ENCODE data around the gene TLE6. TPM values are rescaled to one million over a fixed set of nuclear protein-coding genes. Genes with fewer than 3 reads are reported as not detected.
"Not testable (repeated sequence)": the region's sequence is repeated elsewhere in the genome, so short reads cannot be mapped to it uniquely, and the experiment has no call there.

Gene TLE6
- total RNA-seq, 1 experiment from 2014 or later = 1.1 TPM

- DNase-seq = no peak
- ChIA-PET POLR2A (ENCODE audit: unreplicated experiment) (no interaction called here), CTCF (no interaction called here)
- TF ChIP-seq EZH2 (IDR thresholded peaks at IDR 0.05; ENCODE audit: low read depth) = no peak
- no peak for TF ChIP-seq CTCF (conservative IDR thresholded peaks at IDR 0.05)
- no peak overlapping the region for H3K27ac ChIP-seq
- no peak overlapping the region for H2AFZ ChIP-seq
- H3K9me3 ChIP-seq (ENCODE audit: insufficient read depth, low read depth) = no peaks in the 10 kb centered on the region
- BruUV-seq (replicated peaks) = no TSS peak
- H3K4me1 ChIP-seq (replicated peaks; ENCODE audit: insufficient read depth) = no peaks in the 10 kb centered on the region
- H3K36me3 ChIP-seq (ENCODE audit: low read depth) = no peaks in the 10 kb centered on the region
- H3K9me2 ChIP-seq (ENCODE audit: insufficient read depth) = no peaks in the 10 kb centered on the region
- H4K20me1 ChIP-seq (ENCODE audit: insufficient read depth) = no peaks in the 10 kb centered on the region
- no peaks in the 10 kb centered on the region for H3K27me3 ChIP-seq (ENCODE audit: insufficient read depth, low read depth)
- H3F3A ChIP-seq (ENCODE audit: insufficient read depth, low read depth) = peaks cover 4% of the 10 kb centered on the region; the same call in 1 of the 2 replicates
- no peaks in the 10 kb centered on the region for H3K79me2 ChIP-seq (ENCODE audit: low read depth)
- no peak overlapping the region for H3K4me2 ChIP-seq
- intact Hi-C loops (cut with micrococcal nuclease; ENCODE audit: unreplicated experiment) = no loop called here
- H3K4me3 ChIP-seq = no peak overlapping the region
Measured at GRCh38 chr19:2987797-2988196, 10.4 kb downstream of the TLE6 start.

GRCh38 chr19:2988568-2988967, 11.2 kb downstream of the TLE6 start:
- intact Hi-C loops (cut with micrococcal nuclease; ENCODE audit: unreplicated experiment) = no loop called here
- POLR2A ChIA-PET (ENCODE audit: unreplicated experiment) = no interaction called here
- H3K9me3 ChIP-seq (ENCODE audit: insufficient read depth, low read depth) = no peaks in the 10 kb centered on the region
- H2AFZ ChIP-seq = no peak overlapping the region
- H3K27ac ChIP-seq = no peak overlapping the region
- no peaks in the 10 kb centered on the region for H3K79me2 ChIP-seq (ENCODE audit: low read depth)
- no peaks in the 10 kb centered on the region for H3K36me3 ChIP-seq (ENCODE audit: low read depth)
- H4K20me1 ChIP-seq (ENCODE audit: insufficient read depth) = no peaks in the 10 kb centered on the region
- no TSS peak for BruUV-seq (replicated peaks)
- no peak overlapping the region for H3K4me3 ChIP-seq
- DNase-seq = no peak
- no peak for TF ChIP-seq CTCF (conservative IDR thresholded peaks at IDR 0.05)
- no peak for TF ChIP-seq EZH2 (IDR thresholded peaks at IDR 0.05; ENCODE audit: low read depth)
- no peaks in the 10 kb centered on the region for H3K27me3 ChIP-seq (ENCODE audit: insufficient read depth, low read depth)
- H3K4me1 ChIP-seq (replicated peaks; ENCODE audit: insufficient read depth) = no peaks in the 10 kb centered on the region
- CTCF ChIA-PET = no interaction called here
- no peak overlapping the region for H3K4me2 ChIP-seq
- no peaks in the 10 kb centered on the region for H3K9me2 ChIP-seq (ENCODE audit: insufficient read depth)
- no peaks in the 10 kb centered on the region for H3F3A ChIP-seq (ENCODE audit: insufficient read depth, low read depth)

- Histone ChIP-seq H3K36me3 (ENCODE audit: low read depth) (no peaks in the 10 kb centered on the region), H3K4me3 (no peak overlapping the region), H3K4me1 (replicated peaks; ENCODE audit: insufficient read depth) (no peaks in the 10 kb centered on the region), H4K20me1 (ENCODE audit: insufficient read depth) (no peaks in the 10 kb centered on the region), H3K79me2 (ENCODE audit: low read depth) (no peaks in the 10 kb centered on the region), H3K27ac (no peak overlapping the region), H3K4me2 (no peak overlapping the region), H3K27me3 (ENCODE audit: insufficient read depth, low read depth) (no peaks in the 10 kb centered on the region), H2AFZ (no peak overlapping the region), H3K9me3 (ENCODE audit: insufficient read depth, low read depth) (no peaks in the 10 kb centered on the region), H3F3A (ENCODE audit: insufficient read depth, low read depth) (no peaks in the 10 kb centered on the region), H3K9me2 (ENCODE audit: insufficient read depth) (no peaks in the 10 kb centered on the region)
- no peak for DNase-seq
- no TSS peak for BruUV-seq (replicated peaks)
- no peak for TF ChIP-seq EZH2 (IDR thresholded peaks at IDR 0.05; ENCODE audit: low read depth)
- TF ChIP-seq CTCF (conservative IDR thresholded peaks at IDR 0.05) = no peak
- CTCF ChIA-PET = no interaction called here
- POLR2A ChIA-PET (ENCODE audit: unreplicated experiment) = no interaction called here
- intact Hi-C loops (cut with micrococcal nuclease; ENCODE audit: unreplicated experiment) = no loop called here
Measured at GRCh38 chr19:2989236-2989946, 12.0 kb downstream of the TLE6 start.

- H3K27ac ChIP-seq; H2AFZ ChIP-seq; CTCF ChIA-PET; H3K9me2 ChIP-seq (ENCODE audit: insufficient read depth); H3K4me2 ChIP-seq; H4K20me1 ChIP-seq (ENCODE audit: insufficient read depth); H3K9me3 ChIP-seq (ENCODE audit: insufficient read depth, low read depth); BruUV-seq (replicated peaks); H3K4me1 ChIP-seq (replicated peaks; ENCODE audit: insufficient read depth); H3K27me3 ChIP-seq (ENCODE audit: insufficient read depth, low read depth); H3F3A ChIP-seq (ENCODE audit: insufficient read depth, low read depth); H3K79me2 ChIP-seq (ENCODE audit: low read depth); H3K4me3 ChIP-seq; DNase-seq; intact Hi-C loops (cut with micrococcal nuclease; ENCODE audit: unreplicated experiment); H3K36me3 ChIP-seq (ENCODE audit: low read depth): not testable (repeated sequence)
- POLR2A ChIA-PET (ENCODE audit: unreplicated experiment) = interaction anchor here (0.6 kb wide), 1 partner anchor 21 kb away, joined by 3 read pairs; no protein-coding TSS in a partner anchor
Measured at GRCh38 chr19:2992333-2992732, 15.0 kb downstream of the TLE6 start.

Data from PC-9 (cell line).